Retina (tissue), 1 donor: ENCODE data around the gene ANXA6.
A peak's percentile ranks its signal among the peaks of the same experiment; 100 is the strongest.
"Not testable (repeated sequence)": the region's sequence is repeated elsewhere in the genome, so short reads cannot be mapped to it uniquely, and the experiment has no call there.

ENCODE experiments used
- DNase-seq: peaks from one replicate; pipeline ENCODE4 v3.0.0-alpha.2; 2016

Gene ANXA6

GRCh38 chr5:151180291-151180690, 22.7 kb upstream of the ANXA6 start:
- no peak for DNase-seq

DNA sequence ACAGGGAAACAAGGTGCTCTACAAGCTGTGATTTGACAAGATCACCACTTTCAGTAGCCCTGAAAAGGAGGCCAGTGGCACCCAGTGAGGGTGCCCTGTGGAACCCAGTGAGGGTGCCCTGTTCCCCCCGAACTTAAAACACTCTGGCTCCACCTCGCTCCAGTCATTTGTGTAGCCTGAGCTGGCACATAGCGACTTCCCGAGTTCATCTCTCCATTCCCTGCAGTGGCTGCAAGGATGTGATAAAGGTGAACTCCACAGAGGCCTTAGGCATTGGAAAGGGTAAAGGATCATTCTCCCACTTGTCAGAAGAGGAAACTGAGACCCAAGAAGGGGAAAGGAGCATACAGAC, 21.9 kb upstream of the ANXA6 start:
- DNase-seq = no peak

- DNase-seq = no peak
These were observed 21.4 kb upstream of the ANXA6 start for GRCh38 chr5:151178777-151179488.

GRCh38 chr5:151178372-151178771, 20.8 kb upstream of the ANXA6 start:
- no peak for DNase-seq

DNA sequence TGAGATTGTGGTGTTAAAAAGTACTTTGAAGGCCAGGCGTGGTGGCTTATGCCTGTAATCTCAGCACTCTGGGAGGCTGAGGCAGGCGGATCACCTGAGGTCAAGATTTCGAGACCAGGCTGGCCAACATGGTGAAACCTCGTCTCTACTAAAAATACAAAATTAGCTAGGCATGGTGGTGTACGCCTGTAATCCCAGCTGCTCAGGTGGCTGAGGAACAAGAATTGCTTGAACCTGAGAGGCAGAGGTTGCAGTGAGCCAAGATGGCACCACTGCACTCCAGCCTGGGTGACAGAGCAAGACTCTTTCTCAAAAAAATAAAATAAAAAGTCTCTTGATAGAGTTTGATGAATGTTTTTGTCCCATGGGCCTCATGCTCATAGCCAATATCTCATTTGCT, 18.7 kb upstream of the ANXA6 start:
- not testable (repeated sequence) for DNase-seq

GRCh38 chr5:151174612-151175101, 17.1 kb upstream of the ANXA6 start:
- no peak for DNase-seq

- no peak for DNase-seq
These were observed 16.4 kb upstream of the ANXA6 start for GRCh38 chr5:151173711-151174611.

GRCh38 chr5:151171529-151171928, 13.9 kb upstream of the ANXA6 start:
- DNase-seq = no peak

- no peak for DNase-seq
These were observed 11.2 kb upstream of the ANXA6 start for GRCh38 chr5:151168602-151169344.

DNA sequence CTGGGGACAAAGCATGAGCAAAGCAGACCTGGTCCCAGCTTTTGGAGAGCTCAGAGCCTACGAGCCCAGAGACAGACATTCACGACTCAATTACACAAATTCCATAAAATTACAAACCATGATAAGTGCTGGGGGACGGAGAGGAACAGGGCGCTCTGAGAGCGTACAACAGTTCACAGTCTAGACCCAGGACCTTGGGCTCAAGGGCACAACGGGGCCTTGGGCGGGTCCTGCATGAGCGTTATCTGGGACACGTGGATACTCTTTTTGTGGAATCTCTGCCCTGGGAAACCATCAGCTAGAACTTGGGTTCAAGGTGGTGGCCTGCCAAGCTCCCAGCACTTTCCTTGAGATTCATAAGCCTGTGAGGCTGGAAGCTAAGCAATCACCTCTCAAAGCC, 9.4 kb upstream of the ANXA6 start:
- no peak for DNase-seq

DNA sequence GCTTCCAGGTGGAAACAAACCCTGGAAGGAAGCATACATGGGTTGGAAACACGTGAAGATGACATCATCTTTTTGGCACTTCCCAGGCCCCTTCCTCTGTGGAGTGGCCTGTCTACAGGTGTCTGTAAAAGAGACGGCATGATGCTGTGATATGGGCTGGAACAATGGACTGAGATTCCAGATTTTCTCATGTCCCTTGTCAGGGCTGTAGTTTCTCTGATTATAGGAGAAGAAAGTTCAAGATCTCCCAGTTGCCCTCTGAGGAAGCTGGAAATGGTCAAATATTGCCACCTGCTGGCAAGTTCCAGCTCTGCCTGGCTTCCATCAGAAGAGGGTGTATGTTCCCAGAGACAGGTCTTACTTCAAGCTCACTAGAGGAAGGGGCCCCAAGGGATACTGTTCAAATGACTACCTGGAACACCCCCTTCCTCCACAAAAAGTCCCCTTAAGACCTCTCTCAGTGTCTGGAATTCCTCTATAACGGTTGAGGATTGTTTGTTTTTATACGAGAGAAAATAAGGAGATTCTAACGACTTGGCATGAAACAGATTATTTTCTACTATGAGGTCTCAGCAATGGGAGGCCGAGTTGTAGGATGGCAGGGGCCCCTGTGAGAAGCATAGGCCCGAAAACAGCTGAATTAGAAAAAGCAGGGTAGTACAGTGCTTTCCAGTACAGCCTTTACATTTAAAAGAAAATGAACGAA, 7.3 kb upstream of the ANXA6 start:
- DNase-seq = peak; percentile 81

DNA sequence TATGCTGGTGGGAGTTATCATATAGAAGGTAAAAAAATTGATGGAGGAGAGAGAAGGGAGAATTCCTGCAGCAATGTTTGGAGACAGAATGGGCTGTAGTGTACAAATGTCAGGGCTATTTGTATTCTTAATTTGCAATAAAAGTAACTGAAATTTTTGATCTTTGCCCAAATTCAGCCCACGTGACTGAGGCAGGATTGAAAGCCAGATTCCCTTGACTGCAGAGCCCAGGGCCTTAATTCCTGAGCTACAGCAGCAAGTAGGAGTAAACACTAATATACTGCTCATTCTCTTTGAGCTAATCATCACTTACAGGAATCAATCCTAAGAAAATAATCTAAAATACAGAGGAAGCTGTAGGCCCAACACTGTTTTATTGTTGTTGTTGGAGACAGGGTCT, 5.2 kb upstream of the ANXA6 start:
- DNase-seq = no peak

DNA sequence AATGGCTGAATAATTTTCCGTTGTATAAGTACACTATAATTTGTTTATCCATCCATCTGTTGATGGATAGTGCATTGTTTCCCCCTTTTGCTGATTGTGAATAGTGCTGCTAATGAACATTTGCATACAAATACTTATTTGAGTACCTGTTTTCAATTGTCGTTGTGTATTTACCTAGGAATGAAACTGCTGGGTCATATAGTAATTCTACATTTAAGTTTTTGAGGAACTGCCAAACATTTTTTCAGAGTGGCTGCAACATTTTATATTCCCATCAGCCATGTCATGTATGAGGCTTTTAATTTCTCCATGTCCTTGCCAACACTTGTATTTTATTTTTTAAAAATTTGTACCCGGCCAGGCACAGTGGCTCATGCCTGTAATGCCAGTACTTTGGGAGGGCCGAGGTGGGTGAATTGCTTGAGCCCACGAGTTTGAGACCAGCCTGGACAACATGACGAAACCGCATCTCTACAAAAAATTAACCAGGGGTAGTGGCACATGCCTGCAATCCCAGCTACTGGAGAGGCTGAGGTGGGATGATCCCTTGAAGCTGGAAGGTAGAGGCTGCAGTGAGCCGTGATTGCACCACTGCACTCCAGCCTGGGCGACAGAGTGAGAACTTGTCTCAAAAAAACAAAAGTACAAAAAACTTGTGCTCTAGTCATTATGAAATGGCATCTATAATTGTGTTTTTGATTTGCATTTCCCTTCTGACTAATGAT, 2.2 kb upstream of the ANXA6 start:
- no peak for DNase-seq

DNA sequence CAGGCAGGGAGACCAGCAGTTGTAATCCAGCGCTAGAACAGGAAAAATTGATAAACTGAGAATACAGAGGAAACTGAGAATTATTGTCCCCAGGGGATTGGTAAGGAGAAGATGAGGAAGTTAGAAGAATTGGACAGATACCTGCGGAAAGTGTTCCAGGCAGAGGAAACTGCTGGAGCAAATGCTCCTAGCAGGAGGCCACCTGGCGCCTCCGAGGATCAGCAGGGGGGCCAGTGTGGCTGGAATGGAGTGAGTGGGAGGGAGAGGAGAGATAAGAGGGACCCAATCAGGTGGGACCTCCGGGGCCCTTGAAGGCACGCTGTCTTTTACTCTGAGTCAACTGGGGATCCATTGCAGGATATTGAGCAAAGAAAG, 695 bp upstream of the ANXA6 start:
- no peak for DNase-seq

DNA sequence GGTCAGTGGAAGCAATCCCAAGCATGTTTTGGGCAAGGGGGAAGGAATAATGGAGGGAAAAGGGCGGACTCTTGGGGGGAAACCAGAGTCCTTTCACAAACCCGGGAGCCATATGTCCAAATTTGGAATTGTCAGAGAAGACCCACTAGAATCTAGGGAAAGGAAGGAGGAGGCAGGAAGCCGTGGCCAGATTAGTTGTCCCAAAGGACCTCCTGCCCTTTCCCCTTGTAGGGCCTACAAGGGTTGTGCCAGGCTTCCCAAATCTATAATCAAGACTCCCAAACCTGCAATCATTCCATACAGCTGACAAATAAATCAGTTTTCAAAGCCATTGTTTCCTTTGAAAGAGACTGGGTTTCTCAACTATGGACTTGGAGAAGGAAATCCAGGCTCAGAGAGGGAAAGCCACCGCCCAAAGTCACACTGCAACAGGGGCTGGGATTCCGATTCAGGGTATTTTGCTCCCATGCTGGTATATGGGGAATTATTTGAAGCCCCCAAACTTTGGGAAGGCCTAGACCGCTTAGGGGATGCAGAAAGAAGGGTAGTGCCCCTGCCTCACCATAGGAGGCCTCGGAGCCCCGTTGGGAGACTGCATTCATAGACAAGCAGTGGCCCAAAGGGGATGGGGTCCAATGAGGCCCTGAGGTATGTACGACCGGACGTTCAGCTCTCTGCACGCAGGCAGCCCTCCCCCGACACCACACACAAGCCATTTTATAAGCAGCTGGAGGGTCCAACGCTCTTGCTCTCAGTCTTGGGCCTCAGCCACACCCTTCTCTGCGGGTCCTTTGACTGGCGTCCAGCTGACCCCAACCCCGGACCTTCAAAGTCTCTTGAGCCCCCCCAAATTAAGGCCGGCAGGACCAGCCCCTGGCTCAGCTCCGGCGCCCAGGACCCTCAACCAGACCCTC, 815 bp downstream of the ANXA6 start:
- DNase-seq = peak; percentile 69

DNA sequence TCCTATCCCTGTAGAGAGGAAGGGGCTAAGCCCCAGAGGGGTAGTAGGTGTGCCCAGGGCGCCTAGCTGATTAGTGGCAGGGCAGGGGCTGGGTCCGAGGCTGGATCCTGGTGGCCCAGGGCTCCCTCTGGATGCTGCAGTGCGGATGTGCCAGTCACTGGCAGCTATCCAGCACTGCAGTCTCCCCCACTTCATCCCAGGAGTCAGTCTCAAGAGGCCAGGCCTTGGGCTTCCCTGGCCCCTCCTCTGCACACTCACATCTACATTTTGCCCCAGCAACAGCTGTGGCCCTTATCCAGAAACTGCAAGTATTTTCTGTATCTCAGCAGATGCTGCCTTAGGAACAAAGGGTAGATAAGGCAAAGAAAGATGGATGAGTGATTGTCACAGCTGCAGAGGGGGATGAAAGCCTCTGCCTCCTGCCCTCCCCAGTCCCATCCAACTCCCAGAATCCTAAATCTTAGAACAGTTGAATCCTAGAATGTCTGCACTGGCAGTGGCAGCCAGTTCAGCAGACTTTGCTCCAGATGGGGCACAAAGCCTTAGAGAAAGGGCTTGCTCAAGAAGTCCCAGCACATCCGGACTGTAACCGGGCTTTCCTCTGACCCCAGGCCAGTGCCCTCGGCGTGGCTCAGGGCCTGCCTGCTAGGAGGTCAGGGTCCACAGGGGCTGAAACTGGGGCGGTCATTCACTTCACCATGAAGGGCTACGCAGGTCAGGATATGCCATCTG, 1.6 kb downstream of the ANXA6 start:
- peak; percentile 50 for DNase-seq

GRCh38 chr5:151154931-151155774, 2.4 kb downstream of the ANXA6 start:
- no peak for DNase-seq

DNA sequence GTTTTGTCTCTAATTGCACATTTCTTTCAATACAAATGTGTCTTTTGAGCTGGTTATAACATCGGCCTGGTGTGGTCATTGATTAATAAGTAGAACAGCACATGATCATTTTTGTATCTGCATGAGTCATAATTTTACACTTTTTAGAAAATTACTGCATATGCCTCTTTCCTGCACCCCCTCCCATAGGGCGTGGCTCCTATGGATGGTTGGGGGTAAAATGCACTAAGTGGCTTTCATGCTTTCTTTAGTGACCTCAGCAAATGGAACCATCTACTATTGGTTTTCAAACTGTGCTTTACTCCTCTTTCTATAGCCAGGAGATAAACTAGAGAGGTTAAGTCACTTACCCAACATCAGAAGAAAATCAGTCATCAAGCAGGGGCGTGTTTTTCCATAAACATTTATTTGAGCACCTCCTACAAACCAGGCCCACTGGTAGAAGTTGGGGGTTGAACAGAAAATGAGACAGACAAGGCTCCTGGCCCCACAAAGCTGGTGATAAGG, 3.8 kb downstream of the ANXA6 start:
- DNase-seq = no peak

- no peak for DNase-seq
These were observed 4.3 kb downstream of the ANXA6 start for GRCh38 chr5:151153300-151153699.
